H1 (cell line): ENCODE measurements around the gene BTAF1. TPM values are rescaled to one million over a fixed set of nuclear protein-coding genes. Genes with fewer than 3 reads are reported as not detected.

Experiments used
- CTCF ChIA-PET: fragments of 300-600 bp; sonication (Branson Sonifier 250); formaldehyde crosslinking; loops from one replicate; lab custom pipeline; 2021; ENCODE audit not compliant: partially characterized antibody; lab: Charles Lee
- POLR2A ChIA-PET: fragments of 300-600 bp; sonication (Branson Sonifier 250); formaldehyde crosslinking; loops from one replicate; lab custom pipeline; 2021; ENCODE audit warnings: inconsistent platforms; ENCODE audit not compliant: partially characterized antibody; lab: Charles Lee
- DNase-seq, 2 experiments: peaks; one replicate each; pipeline versions ENCODE4 v3.0.0 to v3.0.0-alpha.2; 2010 to 2022; ENCODE audit warnings: low spot score in 2 of 2, low read depth in 1 of 2, mixed read lengths in 1 of 2
- FAIRE-seq: peaks from 2 replicates; lab custom pipeline; 2011; peaks lifted over from hg19 to GRCh38; lab: Jason Lieb, UNC
- H2AFZ ChIP-seq: 2 replicates; pipeline ENCODE4 v1.8.1; 2012; ENCODE audit warnings: low read length, inconsistent platforms
- H2AK5ac ChIP-seq: 2 replicates; pipeline ENCODE4 v1.6.1; 2013; ENCODE audit warnings: low read depth, low read length
- H2BK120ac ChIP-seq: replicated peaks from 2 replicates; pipeline ENCODE3; 2013; ENCODE audit warnings: low read depth, low read length, inconsistent platforms
- H2BK12ac ChIP-seq: 2 replicates; pipeline ENCODE4 v1.6.1; 2013; ENCODE audit warnings: low read depth, low read length
- H2BK15ac ChIP-seq: 2 replicates; pipeline ENCODE4 v1.6.1; 2013; ENCODE audit warnings: low read length
- H2BK20ac ChIP-seq: 2 replicates; pipeline ENCODE4 v1.6.1; 2013; ENCODE audit warnings: low read length
- H2BK5ac ChIP-seq: 2 replicates; pipeline ENCODE4 v1.6.1; 2013; ENCODE audit warnings: low read depth, low read length
- H3K14ac ChIP-seq: 2 replicates; pipeline ENCODE4 v1.6.1; 2013; ENCODE audit warnings: inconsistent platforms; ENCODE audit not compliant: insufficient read length
- H3K18ac ChIP-seq: 2 replicates; pipeline ENCODE4 v1.6.1; 2013; ENCODE audit warnings: low read length; ENCODE audit errors: extremely low read depth
- H3K23ac ChIP-seq: 2 replicates; pipeline ENCODE4 v1.6.1; 2013; ENCODE audit warnings: inconsistent platforms; ENCODE audit not compliant: insufficient read length
- H3K23me2 ChIP-seq: 2 replicates; pipeline ENCODE4 v1.6.1; 2013; ENCODE audit warnings: low read depth, low read length
- H3K27ac ChIP-seq: 2 replicates; pipeline ENCODE4 v1.6.1; 2011; ENCODE audit warnings: low read depth, low read length, inconsistent platforms
- H3K27me3 ChIP-seq, 4 experiments: replicated peaks in 1 of 4; 1 replicate in 1 of 4; 2 replicates in 3 of 4; pipeline versions ENCODE4 v1.6.1 to v1.8.1; 2011 to 2013; ENCODE audit warnings: low read length in 3 of 4, mild to moderate bottlenecking in 3 of 4, inconsistent platforms in 2 of 4, mixed read lengths in 2 of 4, moderate library complexity in 1 of 4; ENCODE audit not compliant: control insufficient read depth in 3 of 4, insufficient read depth in 3 of 4; ENCODE audit errors: extremely low read depth in 1 of 4
- H3K36me3 ChIP-seq, 4 experiments: 2 replicates each; pipeline versions ENCODE4 v1.6.1 to v1.8.1; 2011 to 2013; ENCODE audit warnings: mild to moderate bottlenecking in 4 of 4, low read length in 3 of 4, moderate library complexity in 2 of 4, control low read depth in 1 of 4, inconsistent platforms in 1 of 4; ENCODE audit not compliant: insufficient read depth in 4 of 4, control insufficient read depth in 2 of 4
- H3K4ac ChIP-seq: replicated peaks from 2 replicates; pipeline ENCODE3; 2013; ENCODE audit warnings: low read length, low read depth, mixed read lengths, inconsistent platforms; ENCODE audit not compliant: insufficient read length
- H3K4me1 ChIP-seq, 4 experiments: replicated peaks in 1 of 4; 1 replicate in 1 of 4; 2 replicates in 3 of 4; pipeline versions ENCODE4 v1.6.1 to v1.8.1; 2011 to 2013; ENCODE audit warnings: low read length in 3 of 4, inconsistent platforms in 2 of 4, mixed read lengths in 1 of 4; ENCODE audit not compliant: insufficient read depth in 4 of 4, control insufficient read depth in 3 of 4
- H3K4me2 ChIP-seq, 2 experiments: 2 replicates each; pipeline versions ENCODE4 v1.6.1 to v1.8.1; 2011 to 2013; ENCODE audit warnings: low read depth in 2 of 2, low read length in 2 of 2, control low read depth in 1 of 2, inconsistent platforms in 1 of 2, mild to moderate bottlenecking in 1 of 2; ENCODE audit not compliant: insufficient read depth in 1 of 2
- H3K4me3 ChIP-seq, 4 experiments: fragments of 200-600, 300-600 bp in 1 of 4; sonication (generic), shearing (Covaris generic), sonication (Bioruptor Twin) in 1 of 4; 2 replicates each; pipeline versions ENCODE4 v1.5.1 to v1.8.1; 2011 to 2016; ENCODE audit warnings: low read length in 4 of 4, low read depth in 3 of 4, control low read depth in 2 of 4, inconsistent platforms in 2 of 4, mild to moderate bottlenecking in 2 of 4, mixed read lengths in 1 of 4, moderate library complexity in 1 of 4; ENCODE audit not compliant: insufficient read depth in 2 of 4; ENCODE audit errors: extremely low read depth in 1 of 4
- H3K56ac ChIP-seq: replicated peaks from 2 replicates; pipeline ENCODE3; 2013; ENCODE audit warnings: low read depth, mild to moderate bottlenecking, mixed read lengths, low read length, inconsistent platforms; ENCODE audit not compliant: insufficient read length
- H3K79me1 ChIP-seq: 2 replicates; pipeline ENCODE4 v1.6.1; 2013; ENCODE audit warnings: low read depth, low read length, control low read depth
- H3K79me2 ChIP-seq, 2 experiments: 2 replicates each; pipeline versions ENCODE4 v1.6.1 to v1.8.1; 2012 to 2013; ENCODE audit warnings: low read length in 2 of 2, mild to moderate bottlenecking in 2 of 2, inconsistent platforms in 1 of 2; ENCODE audit not compliant: insufficient read depth in 2 of 2, control insufficient read depth in 1 of 2
- H3K9ac ChIP-seq, 4 experiments: replicated peaks in 1 of 4; 1 replicate in 1 of 4; 2 replicates in 3 of 4; pipeline versions ENCODE4 v1.6.1 to v1.8.1; 2011 to 2013; ENCODE audit warnings: low read depth in 3 of 4, low read length in 3 of 4, control low read depth in 2 of 4, mild to moderate bottlenecking in 2 of 4, moderate library complexity in 2 of 4, inconsistent platforms in 1 of 4; ENCODE audit errors: extremely low read depth in 1 of 4
- H3K9me3 ChIP-seq, 2 experiments: 2 replicates each; pipeline versions ENCODE4 v1.6.1 to v1.8.1; 2012 to 2013; ENCODE audit warnings: mild to moderate bottlenecking in 2 of 2, moderate library complexity in 2 of 2, control low read depth in 1 of 2, inconsistent platforms in 1 of 2, low read depth in 1 of 2, low read length in 1 of 2, mixed read lengths in 1 of 2; ENCODE audit not compliant: insufficient read depth in 2 of 2
- H4K20me1 ChIP-seq, 2 experiments: replicated peaks in 1 of 2; 2 replicates each; pipeline versions ENCODE3 to v1.8.1; 2011 to 2013; ENCODE audit warnings: inconsistent platforms in 2 of 2, low read length in 2 of 2, mild to moderate bottlenecking in 1 of 2; ENCODE audit not compliant: insufficient read depth in 2 of 2, control insufficient read depth in 1 of 2
- H4K5ac ChIP-seq: 2 replicates; pipeline ENCODE4 v1.6.1; 2013; ENCODE audit warnings: low read length, low read depth, mixed read lengths, inconsistent platforms; ENCODE audit not compliant: insufficient read length
- H4K8ac ChIP-seq: 2 replicates; pipeline ENCODE4 v1.8.0; 2013; ENCODE audit warnings: mild to moderate bottlenecking, moderate library complexity, low read length, inconsistent platforms; ENCODE audit not compliant: insufficient read depth; ENCODE audit errors: extremely low read depth
- H4K91ac ChIP-seq: replicated peaks from 2 replicates; pipeline ENCODE3; 2013; ENCODE audit warnings: low read length, mixed read lengths, inconsistent platforms; ENCODE audit not compliant: insufficient read length
- ASH2L ChIP-seq: fragments of 200-600, 300-600 bp; sonication (generic); IDR thresholded peaks from one replicate; pipeline ENCODE4 v1.7.1; 2017; ENCODE audit warnings: low read length
- BACH1 ChIP-seq: IDR thresholded peaks from 2 replicates; pipeline ENCODE4 v1.6.1; 2012; ENCODE audit warnings: low read length, improper control_type of control experiment
- BRCA1 ChIP-seq: IDR thresholded peaks from 2 replicates; pipeline ENCODE4 v1.6.1; 2012; ENCODE audit warnings: low read depth, low read length, improper control_type of control experiment
- CHD1 ChIP-seq: IDR thresholded peaks from 2 replicates; pipeline ENCODE4 v1.6.1; 2012; ENCODE audit warnings: low read depth, low read length, improper control_type of control experiment
- EZH2 ChIP-seq: fragments of 200-600 bp; sonication (generic); IDR thresholded peaks from 2 replicates; pipeline ENCODE4 v1.7.1; 2012; ENCODE audit warnings: low read depth, mild to moderate bottlenecking, moderate library complexity, low read length, inconsistent platforms; ENCODE audit not compliant: severe bottlenecking
- GTF2F1 ChIP-seq: IDR thresholded peaks from 2 replicates; pipeline ENCODE4 v1.6.1; 2012; ENCODE audit warnings: low read depth, low read length, improper control_type of control experiment, borderline replicate concordance
- HDAC6 ChIP-seq: IDR thresholded peaks from one replicate; pipeline ENCODE4 v1.7.1; 2012; ENCODE audit warnings: low read depth, mild to moderate bottlenecking, inconsistent platforms, low read length, moderate library complexity
- NANOG ChIP-seq: IDR thresholded peaks from 2 replicates; pipeline ENCODE4 v1.6.1; 2011; ENCODE audit warnings: low read length, low read depth, mild to moderate bottlenecking, inconsistent platforms; ENCODE audit not compliant: insufficient read depth, poor library complexity, severe bottlenecking
- PHF8 ChIP-seq: fragments of 200-600 bp; sonication (generic); conservative IDR thresholded peaks from 2 replicates; pipeline ENCODE4 v1.7.1; 2012; ENCODE audit warnings: low read depth, mild to moderate bottlenecking, inconsistent platforms, low read length, moderate library complexity
- POLR2A ChIP-seq, 2 experiments: IDR thresholded peaks; 1 replicate in 1 of 2; 2 replicates in 1 of 2; pipeline ENCODE4 v1.6.1; 2011; ENCODE audit warnings: low read depth in 2 of 2, low read length in 2 of 2, mild to moderate bottlenecking in 2 of 2; ENCODE audit errors: control extremely low read depth in 1 of 2
- POU5F1 ChIP-seq: IDR thresholded peaks from 2 replicates; pipeline ENCODE4 v1.6.1; 2011; ENCODE audit warnings: low read depth, mild to moderate bottlenecking, low read length, moderate library complexity
- RFX5 ChIP-seq: IDR thresholded peaks from 2 replicates; pipeline ENCODE4 v1.6.1; 2011; ENCODE audit warnings: low read depth, low read length, improper control_type of control experiment, borderline replicate concordance
- SIRT6 ChIP-seq: IDR thresholded peaks from one replicate; pipeline ENCODE4 v1.7.1; 2012; ENCODE audit warnings: low read length, inconsistent platforms
- SIX5 ChIP-seq: IDR thresholded peaks from 2 replicates; pipeline ENCODE4 v1.6.1; 2011; ENCODE audit warnings: mild to moderate bottlenecking, low read depth, low read length
- WGBS, 2 experiments: shearing (Covaris generic) in 1 of 2; methylation state at CpG; one replicate each; pipeline versions ENCODE4 v1.1.6 to v1.1.7; 2013 to 2015; ENCODE audit warnings: low lambda C conversion rate in 2 of 2, mixed read lengths in 2 of 2, inconsistent platforms in 1 of 2, low coverage in 1 of 2, missing lambda C conversion rate in 1 of 2; ENCODE audit not compliant: insufficient replicate concordance in 2 of 2, insufficient coverage in 1 of 2, insufficient read length in 1 of 2; ENCODE audit errors: extremely low coverage in 1 of 2, missing lambda C conversion rate in 1 of 2; 5-methylcytosine and 5-hydroxymethylcytosine counted together
- polyA plus RNA-seq, 7 experiments: library from polyadenylated mRNA; depleted of rRNA in 3 of 7; stranded (reverse) in 5 of 7; unstranded in 2 of 7; fragments of >200 nt in 5 of 7; fragments of 200-250 nt in 2 of 7; gene quantifications; 1 replicate in 5 of 7; 2 replicates in 1 of 7; 4 replicates in 1 of 7; pipeline versions ENCODE4 v1.2.1 to v1.2.3, GENCODE V29; 2011 to 2013; ENCODE audit warnings: missing spikeins in 2 of 7, mixed read lengths in 2 of 7
- total RNA-seq: library from RNA; stranded (reverse); fragmentation: NEBNext Ultra II Directional; extraction: Animal tissue kit (Norgen Biotek cat#: 25700); gene quantifications from 2 replicates; pipeline ENCODE4 v1.2.1, GENCODE V29; 2021
- TF ChIP-seq, protein P1 (sequence below): IDR thresholded peaks from 2 replicates; pipeline ENCODE4 v1.6.1; 2011; ENCODE audit warnings: low read depth, mild to moderate bottlenecking, low read length; ENCODE audit not compliant: insufficient read depth

BTAF1 gene
- total and polyA plus RNA-seq, 2 of the 8 experiments (the other 6 are each of a cell fraction or from before 2014, with no cell fraction given), result 24.5 to 39.1 TPM

DNA sequence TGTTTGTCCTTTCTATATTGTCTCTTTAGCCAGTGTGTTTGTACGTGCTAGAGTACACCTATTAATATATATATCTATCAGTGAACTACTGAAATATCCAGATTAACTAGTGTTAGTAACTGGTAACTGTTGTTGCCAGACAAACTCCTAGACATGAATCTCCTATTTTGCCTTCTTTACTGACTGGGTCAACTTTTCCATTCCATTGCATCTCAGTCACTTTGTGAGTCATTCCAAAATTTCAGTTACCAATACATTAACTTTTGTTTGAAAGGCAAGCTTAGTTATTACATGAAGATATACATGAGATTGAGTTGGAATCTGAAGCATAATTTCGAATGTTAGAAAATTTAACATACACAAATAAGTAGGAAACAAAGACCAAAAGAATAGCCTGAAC is 51.4 kb downstream of the BTAF1 start:
- WGBS, 2 experiments, result 90% methylated on average over 2 of the region's 2 CpGs; no CpG with 5 or more reads in 1 of the 2 experiments
- no peak for FAIRE-seq
- TF ChIP-seq ASH2L, result no peak
- TF ChIP-seq CHD1, result no peak
- TF ChIP-seq BRCA1, result no peak
- no peak for TF ChIP-seq BACH1
- TF ChIP-seq EZH2, result no peak
- no peak for TF ChIP-seq PHF8
- TF ChIP-seq GTF2F1, result no peak
- no peak for TF ChIP-seq POU5F1
- no peak for TF ChIP-seq HDAC6
- no peak for TF ChIP-seq SIX5
- no peak for TF ChIP-seq RFX5
- TF ChIP-seq, protein P1, sequence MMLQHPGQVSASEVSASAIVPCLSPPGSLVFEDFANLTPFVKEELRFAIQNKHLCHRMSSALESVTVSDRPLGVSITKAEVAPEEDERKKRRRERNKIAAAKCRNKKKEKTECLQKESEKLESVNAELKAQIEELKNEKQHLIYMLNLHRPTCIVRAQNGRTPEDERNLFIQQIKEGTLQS, result no peak
- no peak for TF ChIP-seq NANOG
- TF ChIP-seq SIRT6, result no peak
- TF ChIP-seq POLR2A (IDR thresholded peaks at IDR 0.05; ENCODE audit: control extremely low read depth in 1 of 2, low read depth in 2 of 2, low read length in 2 of 2), result no peak

More for the DNA sequence above, 51.4 kb downstream of the BTAF1 start:
- no peaks in the 10 kb centered on the region for H4K20me1 ChIP-seq
- H2BK15ac ChIP-seq, result no peak overlapping the region
- no peak overlapping the region for H4K8ac ChIP-seq
- no peak overlapping the region for H2BK20ac ChIP-seq
- peaks cover 0 to 14% (median 0%) of the 10 kb centered on the region in 4 experiments; a peak in 3 of 8 replicates for H3K36me3 ChIP-seq
- H3K18ac ChIP-seq, result no peak overlapping the region
- no peaks in the 10 kb centered on the region for H3K4me1 ChIP-seq
- no peak for DNase-seq
- H3K4me2 ChIP-seq, result no peak overlapping the region
- POLR2A ChIA-PET, result no interaction called here
- no peak overlapping the region for H3K14ac ChIP-seq
- no peak overlapping the region for H3K9ac ChIP-seq
- no peak overlapping the region for H2BK12ac ChIP-seq
- H2AK5ac ChIP-seq, result no peak overlapping the region
- H3K23me2 ChIP-seq, result no peaks in the 10 kb centered on the region; the same call in 1 of the 2 replicates
- no peak overlapping the region for H2BK120ac ChIP-seq
- H3K56ac ChIP-seq, result no peak overlapping the region
- H4K91ac ChIP-seq, result no peak overlapping the region
- H4K5ac ChIP-seq, result no peak overlapping the region
- peaks cover 5% of the 10 kb centered on the region; the same call in 1 of the 2 replicates for H3K79me1 ChIP-seq
- no peak overlapping the region for H3K27ac ChIP-seq
- H3K4me3 ChIP-seq, result no peak overlapping the region
- no peak overlapping the region for H3K23ac ChIP-seq
- no peaks in the 10 kb centered on the region for H3K79me2 ChIP-seq
- CTCF ChIA-PET, result interaction anchor here (0.9 kb wide), 1 partner anchor 133 kb away, joined by 3 read pairs; no protein-coding TSS in a partner anchor
- H2AFZ ChIP-seq, result no peak overlapping the region
- no peaks in the 10 kb centered on the region for H3K9me3 ChIP-seq
- H2BK5ac ChIP-seq, result no peak overlapping the region
- no peaks in the 10 kb centered on the region for H3K27me3 ChIP-seq
- no peak overlapping the region for H3K4ac ChIP-seq
